HepG2 (cell line): ENCODE results near the gene KLF9. TPM values are rescaled to one million over a fixed set of nuclear protein-coding genes. Genes with fewer than 3 reads are reported as not detected.
A peak's percentile ranks its signal among the peaks of the same experiment; 100 is the strongest.

Experiments used
- ATAC-seq: fragments of 200-7000 bp; cut with Tn5 transposase; 3 replicates; pipeline ENCODE4 v1.9.1; 2020; ENCODE audit warnings: mild to moderate bottlenecking, moderate library complexity
- BruUV-seq: library from RNA; stranded (reverse); fragments of 400-500 nt; replicated peaks from 2 replicates; lab custom pipeline; 2021; lab: Mats Ljungman, UMichigan
- CTCF ChIA-PET: fragments of 300-600 bp; formaldehyde crosslinking; extraction: SDS; loops from one replicate; lab custom pipeline; 2021; ENCODE audit warnings: low total read pairs, inconsistent platforms, low intra/inter-chr PET ratio; lab: Yijun Ruan, JAX
- POLR2A ChIA-PET: fragments of 350-600 bp; sonication (Branson Sonifier 250); formaldehyde crosslinking; loops from one replicate; lab custom pipeline; 2020; ENCODE audit warnings: antibody characterized with exemption, inconsistent platforms; lab: Yijun Ruan, JAX
- DNase-seq: peaks from one replicate; pipeline ENCODE4 v3.0.0-alpha.2; 2015; ENCODE audit warnings: low spot score
- FAIRE-seq: peaks from 3 replicates; lab custom pipeline; 2011; peaks lifted over from hg19 to GRCh38; lab: Jason Lieb, UNC
- H2AFZ ChIP-seq: one replicate; pipeline ENCODE4 v1.6.1; 2011; ENCODE audit warnings: low read length, inconsistent platforms
- H3K27ac ChIP-seq: fragments of 300-600 bp; 3 replicates; pipeline ENCODE4 v1.8.0; 2011; ENCODE audit warnings: mixed run types, mild to moderate bottlenecking, mixed read lengths, low read length, inconsistent platforms; ENCODE audit not compliant: insufficient read depth; ENCODE audit errors: extremely low read length
- H3K27me3 ChIP-seq, 2 experiments: fragments of 200-600 bp in 1 of 2; 2 replicates in 1 of 2; 3 replicates in 1 of 2; pipeline versions ENCODE4 v1.6.0 to v1.8.0; 2011; ENCODE audit warnings: low read length in 2 of 2, mild to moderate bottlenecking in 2 of 2, moderate library complexity in 2 of 2, inconsistent platforms in 1 of 2; ENCODE audit not compliant: insufficient read depth in 2 of 2, control insufficient read depth in 1 of 2
- H3K36me3 ChIP-seq, 2 experiments: fragments of 200-600 bp in 1 of 2; replicated peaks in 1 of 2; 2 replicates in 1 of 2; 3 replicates in 1 of 2; pipeline versions ENCODE4 v1.5.1 to v1.8.0; 2011; ENCODE audit warnings: low read length in 2 of 2, inconsistent platforms in 1 of 2; ENCODE audit not compliant: insufficient read depth in 2 of 2, control insufficient read depth in 1 of 2
- H3K4me1 ChIP-seq: 2 replicates; pipeline ENCODE4 v1.5.1; 2012; ENCODE audit warnings: low read length, inconsistent platforms; ENCODE audit not compliant: insufficient read depth
- H3K4me2 ChIP-seq: 2 replicates; pipeline ENCODE4 v1.6.0; 2011; ENCODE audit warnings: low read depth, low read length, inconsistent platforms
- H3K4me3 ChIP-seq, 3 experiments: fragments of 200-600 bp in 1 of 3; sonication (generic), shearing (Covaris generic) in 1 of 3; replicated peaks in 1 of 3; 2 replicates each; pipeline ENCODE4 v1.5.1; 2011 to 2016; ENCODE audit warnings: low read length in 3 of 3, inconsistent platforms in 2 of 3, low read depth in 2 of 3, mild to moderate bottlenecking in 2 of 3, control low read depth in 1 of 3, mixed read lengths in 1 of 3; ENCODE audit not compliant: insufficient read depth in 1 of 3
- H3K79me2 ChIP-seq: one replicate; pipeline ENCODE4 v1.6.1; 2011; ENCODE audit warnings: low read length, inconsistent platforms; ENCODE audit not compliant: insufficient read depth
- H3K9ac ChIP-seq: 2 replicates; pipeline ENCODE4 v1.6.0; 2011; ENCODE audit warnings: mild to moderate bottlenecking, low read depth, low read length, inconsistent platforms; ENCODE audit not compliant: insufficient read depth
- H3K9me3 ChIP-seq: 2 replicates; pipeline ENCODE4 v1.5.1; 2012; ENCODE audit warnings: mild to moderate bottlenecking, low read length
- H4K20me1 ChIP-seq: 2 replicates; pipeline ENCODE4 v1.6.0; 2011; ENCODE audit warnings: inconsistent platforms, mild to moderate bottlenecking, low read length, moderate library complexity; ENCODE audit not compliant: insufficient read depth
- FOSL2 ChIP-seq: sonication (generic); formaldehyde crosslinking; IDR thresholded peaks from 2 replicates; pipeline ENCODE4 v1.4.0; 2020; ENCODE audit warnings: missing genetic modification reagents
- NR2F6 ChIP-seq, 2 experiments: IDR thresholded peaks; 2 replicates each; pipeline ENCODE4 v1.6.1; 2016; ENCODE audit warnings: antibody characterized with exemption in 1 of 2, mild to moderate bottlenecking in 1 of 2
- SYNCRIP ChIP-seq: fragments of 200-400 bp; formaldehyde crosslinking; IDR thresholded peaks from 2 replicates; pipeline ENCODE4 v1.6.1; 2018; ENCODE audit warnings: mild to moderate bottlenecking, low read depth, low read length; ENCODE audit not compliant: insufficient read depth
- USF2 ChIP-seq, 2 experiments: sonication (generic) in 1 of 2; formaldehyde crosslinking in 1 of 2; IDR thresholded peaks; 2 replicates each; pipeline versions ENCODE4 v1.5.1 to v1.6.1; 2011 to 2020; ENCODE audit warnings: borderline replicate concordance in 1 of 2, low read depth in 1 of 2, low read length in 1 of 2, mild to moderate bottlenecking in 1 of 2, missing genetic modification reagents in 1 of 2, moderate library complexity in 1 of 2
- ZNF337 ChIP-seq: sonication (generic); formaldehyde crosslinking; IDR thresholded peaks from 2 replicates; pipeline ENCODE4 v1.5.1; 2020; ENCODE audit warnings: missing genetic modification reagents, low read depth, mild to moderate bottlenecking, borderline replicate concordance
- ZNF432 ChIP-seq: sonication (generic); formaldehyde crosslinking; IDR thresholded peaks from 2 replicates; pipeline ENCODE4 v1.5.0; 2020; ENCODE audit warnings: missing genetic modification reagents, mild to moderate bottlenecking, borderline replicate concordance
- ZNF614 ChIP-seq: IDR thresholded peaks from 2 replicates; pipeline ENCODE4 v1.6.1; 2018; ENCODE audit warnings: missing biosample characterization, missing genetic modification reagents, inconsistent platforms, borderline replicate concordance
- ZNF691 ChIP-seq: sonication (generic); formaldehyde crosslinking; IDR thresholded peaks from 2 replicates; pipeline ENCODE4 v1.4.0; 2020; ENCODE audit warnings: missing genetic modification reagents, low read depth, mild to moderate bottlenecking, borderline replicate concordance
- WGBS: methylation state at CpG from one replicate; pipeline ENCODE4 v1.1.6; 2017; ENCODE audit warnings: low lambda C conversion rate; 5-methylcytosine and 5-hydroxymethylcytosine counted together
- in situ Hi-C: cut with HindIII; loops from 2 replicates; pipeline ENCODE4 v1.10.0; 2017; ENCODE audit warnings: low pct_unique_long_range_greater_than_20kb; ENCODE audit not compliant: extremely low pct_ligation_motif_present
- intact Hi-C: fragments of 100-400 bp; cut with micrococcal nuclease; formaldehyde crosslinking; loops from one replicate; pipeline ENCODE4 v1.10.0; 2022; ENCODE audit not compliant: unreplicated experiment
- polyA plus RNA-seq, 8 experiments: library from polyadenylated mRNA; depleted of rRNA in 3 of 8; stranded (reverse) in 7 of 8; unstranded in 1 of 8; fragments of >200 nt; fragmentation: Illumina TruSeq in 4 of 8; extraction: Trizol in 4 of 8; gene quantifications; 2 replicates each; pipeline versions ENCODE4 v1.2.1 to v1.2.3, GENCODE V29; 2011 to 2016; ENCODE audit warnings: low read depth in 4 of 8, missing spikeins in 1 of 8, mixed read lengths in 1 of 8; ENCODE audit not compliant: insufficient read depth in 1 of 8
- total RNA-seq, 5 experiments: library from RNA; depleted of rRNA; stranded (reverse); fragments of >200 nt; fragmentation: Illumina TruSeq; extraction: Trizol; gene quantifications; 2 replicates each; pipeline ENCODE4 v1.2.3, GENCODE V29; 2016; ENCODE audit warnings: low read depth in 1 of 5

Gene KLF9
- total and polyA plus RNA-seq, 2 of the 13 experiments (the other 11 are each of a cell fraction or from before 2014, with no cell fraction given), result 5.7 to 7.2 TPM

GRCh38 chr9:70450738-70451137 is 36.3 kb upstream of the KLF9 start:
- intact Hi-C loops, result no loop called here

More at GRCh38 chr9:70450738-70451137, 36.3 kb upstream of the KLF9 start:
- H3K4me3 ChIP-seq, result no peak overlapping the region
- TF ChIP-seq USF2 (IDR thresholded peaks at IDR 0.05; ENCODE audit: low read depth, low read length) (no peak), USF2 (CRISPR knock-in tag; IDR thresholded peaks at IDR 0.05; ENCODE audit: borderline replicate concordance) (no peak), ZNF691 (CRISPR knock-in tag) (no peak), NR2F6 (IDR thresholded peaks at IDR 0.05) (peak; percentile 19; the same call in 1 of the 2 replicates), NR2F6 (CRISPR knock-in tag; IDR thresholded peaks at IDR 0.05) (no peak), FOSL2 (CRISPR knock-in tag) (peak; percentile 70), ZNF337 (CRISPR knock-in tag) (no peak), SYNCRIP (no peak), ZNF432 (CRISPR knock-in tag) (no peak), ZNF614 (CRISPR knock-in tag) (no peak)
- TF ChIP-seq, all 625 proteins: peak for 2
- Histone ChIP-seq H3K79me2 (no peaks in the 10 kb centered on the region), H4K20me1 (no peaks in the 10 kb centered on the region), H3K27me3 (no peaks in the 10 kb centered on the region), H3K27ac (no peak overlapping the region), H3K4me2 (no peak overlapping the region), H3K36me3 (no peaks in the 10 kb centered on the region), H3K9ac (no peak overlapping the region), H3K9me3 (no peaks in the 10 kb centered on the region), H2AFZ (no peak overlapping the region), H3K4me1 (peaks cover 2% of the 10 kb centered on the region; the same call in 1 of the 2 replicates)
- no TSS peak for BruUV-seq
- ChIA-PET POLR2A (interaction anchor here (1.2 to 1.4 kb wide), 3 partner anchors 19 to 32 kb away, joined by 3 to 4 read pairs (median 4); no protein-coding TSS in a partner anchor), CTCF (no interaction called here)
- in situ Hi-C loops, result no loop called here
- WGBS, result 20% methylated on average over 5 of the region's 5 CpGs
- DNase-seq (no peak), FAIRE-seq (no peak), ATAC-seq (no peak)
